CD4-positive, alpha-beta T cell treated with Interleukin-10 for 1 hour (primary cell): ENCODE measurements around the gene CENPL.
"Not testable (repeated sequence)": the region's sequence is repeated elsewhere in the genome, so short reads cannot be mapped to it uniquely, and the experiment has no call there.

Experiments
- DNase-seq: peaks from one replicate; pipeline ENCODE4 v3.0.0-alpha.2; 2020

Gene CENPL

GRCh38 chr1:173856903-173857302, 32.2 kb upstream of the CENPL start:
- no peak for DNase-seq

GRCh38 chr1:173856014-173856413, 31.3 kb upstream of the CENPL start:
- DNase-seq = no peak

GRCh38 chr1:173853074-173853473, 28.4 kb upstream of the CENPL start:
- DNase-seq = no peak

- no peak for DNase-seq
Measured at GRCh38 chr1:173852105-173852504, 27.4 kb upstream of the CENPL start.

GRCh38 chr1:173832748-173833147, 8.1 kb upstream of the CENPL start:
- DNase-seq = no peak

GRCh38 chr1:173827611-173828010, 2.9 kb upstream of the CENPL start:
- DNase-seq = no peak

- DNase-seq = no peak
Measured at GRCh38 chr1:173823781-173824314, 835 bp downstream of the CENPL start.

- DNase-seq = no peak
Measured at GRCh38 chr1:173821680-173822079, 3.0 kb downstream of the CENPL start.

- no peak for DNase-seq
Measured at GRCh38 chr1:173818459-173818858, 6.2 kb downstream of the CENPL start.

- DNase-seq = not testable (repeated sequence)
Measured at GRCh38 chr1:173813654-173814053, 11.0 kb downstream of the CENPL start.

GRCh38 chr1:173802961-173803360, 21.7 kb downstream of the CENPL start:
- no peak for DNase-seq

- not testable (repeated sequence) for DNase-seq
Measured at GRCh38 chr1:173799995-173800394, 24.7 kb downstream of the CENPL start.

- no peak for DNase-seq
Measured at GRCh38 chr1:173798078-173798477, 26.6 kb downstream of the CENPL start.

GRCh38 chr1:173789841-173790240, 34.8 kb downstream of the CENPL start:
- no peak for DNase-seq

- DNase-seq = no peak
Measured at GRCh38 chr1:173784997-173785396, 39.7 kb downstream of the CENPL start.

GRCh38 chr1:173779936-173780335, 44.7 kb downstream of the CENPL start:
- DNase-seq = no peak

- no peak for DNase-seq
Measured at GRCh38 chr1:173775578-173776226, 49.0 kb downstream of the CENPL start.

GRCh38 chr1:173771560-173771959, 53.1 kb downstream of the CENPL start:
- DNase-seq = no peak

- DNase-seq = not testable (repeated sequence)
Measured at GRCh38 chr1:173770330-173770729, 54.4 kb downstream of the CENPL start.

- DNase-seq = no peak
Measured at GRCh38 chr1:173768827-173769226, 55.9 kb downstream of the CENPL start.

- DNase-seq = no peak
Measured at GRCh38 chr1:173768206-173768605, 56.5 kb downstream of the CENPL start.

- not testable (repeated sequence) for DNase-seq
Measured at GRCh38 chr1:173764331-173764730, 60.4 kb downstream of the CENPL start.

GRCh38 chr1:173758980-173759379, 65.7 kb downstream of the CENPL start:
- no peak for DNase-seq

GRCh38 chr1:173758110-173758509, 66.6 kb downstream of the CENPL start:
- no peak for DNase-seq

- DNase-seq = no peak
Measured at GRCh38 chr1:173757666-173758065, 67.0 kb downstream of the CENPL start.
